GM12878 (cell line): ENCODE results near the gene BLOC1S3. TPM values are rescaled to one million over a fixed set of nuclear protein-coding genes. Genes with fewer than 3 reads are reported as not detected.

Experiments
- ATAC-seq: fragments of 200-7000 bp; cut with Tn5 transposase; 3 replicates; pipeline ENCODE4 v1.9.1; 2020; ENCODE audit warnings: mild to moderate bottlenecking, moderate library complexity
- BruUV-seq: library from RNA; stranded (reverse); fragments of 400-500 nt; replicated peaks from 2 replicates; lab custom pipeline; 2021; lab: Mats Ljungman, UMichigan
- CTCF ChIA-PET: fragments of 300-600 bp; sonication (Branson Sonifier 250); formaldehyde crosslinking; extraction: SDS; loops from one replicate; lab custom pipeline; 2021; ENCODE audit warnings: inconsistent platforms; lab: Yijun Ruan, JAX
- POLR2A ChIA-PET: fragments of 350-600 bp; formaldehyde crosslinking; extraction: SDS; loops from one replicate; lab custom pipeline; 2021; ENCODE audit warnings: inconsistent platforms; lab: Charles Lee
- RAD21 ChIA-PET: fragments of 300-600 bp; sonication (Branson Sonifier 250); formaldehyde crosslinking; loops from one replicate; lab custom pipeline; 2023; ENCODE audit warnings: antibody characterized with exemption; ENCODE audit not compliant: unreplicated experiment; lab: Charles Lee
- SMC1A ChIA-PET: fragments of 300-600 bp; sonication (Branson Sonifier 250); formaldehyde crosslinking; loops from one replicate; lab custom pipeline; 2023; ENCODE audit not compliant: unreplicated experiment, uncharacterized antibody; lab: Charles Lee
- DNase-seq: peaks from one replicate; pipeline ENCODE4 v3.0.0-alpha.2; 2011; ENCODE audit warnings: low read depth, low spot score
- FAIRE-seq: peaks from 3 replicates; lab custom pipeline; 2011; peaks lifted over from hg19 to GRCh38; lab: Jason Lieb, UNC
- H2AFZ ChIP-seq: 2 replicates; pipeline ENCODE4 v1.6.0; 2011; ENCODE audit warnings: low read depth, low read length, control low read depth; ENCODE audit not compliant: control insufficient read depth
- H3K27ac ChIP-seq: 2 replicates; pipeline ENCODE4 v1.5.1; 2011; ENCODE audit warnings: control low read depth; ENCODE audit not compliant: control insufficient read depth, insufficient read depth
- H3K27me3 ChIP-seq, 2 experiments: replicated peaks in 1 of 2; 2 replicates each; pipeline versions ENCODE4 v1.6.0 to v1.6.1; 2011; ENCODE audit warnings: low read length in 1 of 2; ENCODE audit not compliant: control insufficient read depth in 2 of 2, insufficient read depth in 2 of 2
- H3K36me3 ChIP-seq, 2 experiments: 2 replicates each; pipeline ENCODE4 v1.5.1; 2011; ENCODE audit warnings: low read length in 1 of 2; ENCODE audit not compliant: control insufficient read depth in 2 of 2, insufficient read depth in 2 of 2
- H3K4me1 ChIP-seq: 2 replicates; pipeline ENCODE4 v1.6.1; 2011; ENCODE audit warnings: mild to moderate bottlenecking, low read length, moderate library complexity, mixed read lengths; ENCODE audit not compliant: control insufficient read depth, insufficient read depth
- H3K4me2 ChIP-seq: 2 replicates; pipeline ENCODE4 v1.6.0; 2011; ENCODE audit warnings: control low read depth; ENCODE audit not compliant: control insufficient read depth, insufficient read depth
- H3K4me3 ChIP-seq: fragments of 200-600 bp; sonication (generic); 2 replicates; pipeline ENCODE4 v1.5.1; 2016
- H3K79me2 ChIP-seq: 2 replicates; pipeline ENCODE4 v1.6.0; 2011; ENCODE audit warnings: low read length; ENCODE audit not compliant: control insufficient read depth, insufficient read depth
- H3K9ac ChIP-seq: 2 replicates; pipeline ENCODE4 v1.8.0; 2011; ENCODE audit warnings: low read length, control low read depth, mixed read lengths; ENCODE audit not compliant: control insufficient read depth, insufficient read depth
- H3K9me3 ChIP-seq: replicated peaks from 3 replicates; pipeline ENCODE4 v1.5.1; 2011; ENCODE audit warnings: mild to moderate bottlenecking, low read length; ENCODE audit not compliant: control insufficient read depth, insufficient read depth
- H4K20me1 ChIP-seq: 2 replicates; pipeline ENCODE4 v1.6.0; 2011; ENCODE audit not compliant: control insufficient read depth, insufficient read depth
- HDAC6 ChIP-seq: fragments of 200-600 bp; sonication (generic); IDR thresholded peaks from one replicate; pipeline ENCODE4 v1.8.0; 2017; ENCODE audit warnings: antibody characterized with exemption; ENCODE audit not compliant: unreplicated experiment
- IKZF2 ChIP-seq, 2 experiments: fragments of 450-650 bp; IDR thresholded peaks; 2 replicates each; pipeline ENCODE4 v1.6.1; 2017; ENCODE audit warnings: mild to moderate bottlenecking in 2 of 2, moderate library complexity in 2 of 2
- JUND ChIP-seq: IDR thresholded peaks from 2 replicates; pipeline ENCODE4 v1.6.1; 2012; ENCODE audit warnings: low read depth, mild to moderate bottlenecking, low read length, improper control_type of control experiment, moderate library complexity
- POLR2AphosphoS2 ChIP-seq: IDR thresholded peaks from 2 replicates; pipeline ENCODE4 v1.6.1; 2011; ENCODE audit warnings: low read depth, mild to moderate bottlenecking, low read length, improper control_type of control experiment, moderate library complexity
- SMAD5 ChIP-seq: IDR thresholded peaks from 2 replicates; pipeline ENCODE4 v1.6.1; 2016; ENCODE audit warnings: antibody characterized with exemption, low read depth
- SREBF2 ChIP-seq: IDR thresholded peaks from 2 replicates; pipeline ENCODE4 v1.6.1; 2012; ENCODE audit warnings: mild to moderate bottlenecking, low read length
- TCF3 ChIP-seq: IDR thresholded peaks from 2 replicates; pipeline ENCODE4 v1.6.1; 2012; ENCODE audit warnings: low read depth, mild to moderate bottlenecking, low read length, borderline replicate concordance; ENCODE audit not compliant: insufficient read depth
- YBX1 ChIP-seq: fragments of 450-650 bp; IDR thresholded peaks from 2 replicates; pipeline ENCODE4 v1.6.1; 2016; ENCODE audit warnings: antibody characterized with exemption
- YY1 ChIP-seq: IDR thresholded peaks from 2 replicates; pipeline ENCODE4 v1.6.1; 2011; ENCODE audit warnings: low read depth, mild to moderate bottlenecking, low read length
- WGBS: methylation state at CpG from one replicate; pipeline ENCODE4 v1.1.6; 2016; ENCODE audit warnings: low lambda C conversion rate; ENCODE audit not compliant: insufficient replicate concordance, insufficient coverage; ENCODE audit errors: missing lambda C conversion rate; 5-methylcytosine and 5-hydroxymethylcytosine counted together
- in situ Hi-C: fragments of 300-500 bp; cut with MboI; formaldehyde crosslinking; loops from 9 replicates; pipeline ENCODE4 v1.14.3; 2018; ENCODE audit warnings: mixed read lengths
- intact Hi-C: fragments of 100-400 bp; cut with micrococcal nuclease; formaldehyde crosslinking; loops from one replicate; pipeline ENCODE4 v1.14.2; 2022; ENCODE audit not compliant: unreplicated experiment
- polyA plus RNA-seq, 11 experiments: library from polyadenylated mRNA; depleted of rRNA in 4 of 11; unstranded in 6 of 11; stranded (reverse) in 5 of 11; fragments of >200 nt; fragmentation: Nextera tagmentation in 4 of 11; fragmentation: Illumina TruSeq in 1 of 11; extraction: Ambion mirVana in 4 of 11; extraction: Trizol in 1 of 11; gene quantifications; 1 replicate in 1 of 11; 2 replicates in 10 of 11; pipeline versions ENCODE4 v1.2.1 to v1.2.3, GENCODE V29; 2011 to 2016; ENCODE audit warnings: inconsistent platforms in 2 of 11, missing spikeins in 2 of 11, low read depth in 1 of 11
- total RNA-seq, 4 experiments: library from RNA; depleted of rRNA in 3 of 4; stranded (reverse); fragments of >200 nt in 3 of 4; fragmentation: Illumina TruSeq in 1 of 4; extraction: Trizol in 1 of 4; gene quantifications; 2 replicates each; pipeline versions ENCODE4 v1.2.1 to v1.2.3, GENCODE V29; 2013 to 2021
- TF ChIP-seq, protein P1 (sequence below): fragments of 450-650 bp; IDR thresholded peaks from 2 replicates; pipeline ENCODE4 v1.6.1; 2017; ENCODE audit warnings: borderline replicate concordance
- TF ChIP-seq, protein P2 (sequence below): IDR thresholded peaks from 2 replicates; pipeline ENCODE4 v1.6.1; 2011; ENCODE audit warnings: mild to moderate bottlenecking, low read depth, low read length, moderate library complexity; ENCODE audit not compliant: insufficient replicate concordance
- TF ChIP-seq, protein P3 (sequence below): fragments of 450-650 bp; IDR thresholded peaks from 2 replicates; pipeline ENCODE4 v1.6.1; 2016; ENCODE audit warnings: mild to moderate bottlenecking
- TF ChIP-seq, protein P4 (sequence below): fragments of 450-650 bp; IDR thresholded peaks from 2 replicates; pipeline ENCODE4 v1.6.1; 2017; ENCODE audit warnings: low read depth, mild to moderate bottlenecking, moderate library complexity

Gene BLOC1S3
- total and polyA plus RNA-seq, 10 of the 15 experiments (the other 5 are each of a cell fraction or from before 2014, with no cell fraction given) = 3.6 to 18.3 (median 10.4) TPM

DNA sequence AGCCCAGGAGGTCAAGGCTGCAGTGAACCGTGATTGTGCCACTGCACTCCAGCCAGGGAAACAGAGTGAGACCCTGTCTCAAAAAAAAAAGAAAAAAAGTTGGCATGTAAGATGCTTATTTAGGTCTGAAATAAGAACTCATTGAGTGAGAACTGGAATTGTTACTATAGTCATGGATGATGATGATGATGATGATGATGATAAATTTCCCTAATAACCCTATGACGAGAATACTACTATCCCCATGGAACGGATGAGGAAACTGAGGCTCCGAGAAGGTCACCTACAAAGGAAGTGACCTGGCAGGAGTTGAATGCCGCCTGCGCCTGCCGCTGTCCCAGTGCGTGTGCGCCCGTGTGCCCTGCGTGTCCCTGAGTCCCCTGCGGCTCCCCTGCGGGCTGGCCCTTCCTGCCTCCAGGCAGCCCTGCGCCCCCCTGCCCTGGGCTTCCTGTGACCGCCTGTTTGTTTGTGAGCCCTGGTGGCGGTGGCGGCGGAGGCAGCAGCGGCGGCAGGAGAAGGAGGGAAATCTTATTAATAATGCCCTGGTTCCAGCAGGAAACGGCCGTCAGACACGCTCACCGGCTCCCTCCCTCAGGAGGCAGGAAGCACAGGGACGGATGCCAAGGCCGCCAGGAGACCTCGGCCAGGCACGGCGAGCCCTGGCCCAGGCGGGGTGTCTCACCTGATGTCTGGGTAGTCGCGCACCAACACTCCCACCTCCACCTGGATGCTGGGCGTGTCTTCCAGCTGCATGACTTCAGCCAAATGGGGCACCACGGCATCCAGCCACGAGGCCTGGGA is 37.0 kb downstream of the BLOC1S3 start (continued):
- TF ChIP-seq, protein P1, sequence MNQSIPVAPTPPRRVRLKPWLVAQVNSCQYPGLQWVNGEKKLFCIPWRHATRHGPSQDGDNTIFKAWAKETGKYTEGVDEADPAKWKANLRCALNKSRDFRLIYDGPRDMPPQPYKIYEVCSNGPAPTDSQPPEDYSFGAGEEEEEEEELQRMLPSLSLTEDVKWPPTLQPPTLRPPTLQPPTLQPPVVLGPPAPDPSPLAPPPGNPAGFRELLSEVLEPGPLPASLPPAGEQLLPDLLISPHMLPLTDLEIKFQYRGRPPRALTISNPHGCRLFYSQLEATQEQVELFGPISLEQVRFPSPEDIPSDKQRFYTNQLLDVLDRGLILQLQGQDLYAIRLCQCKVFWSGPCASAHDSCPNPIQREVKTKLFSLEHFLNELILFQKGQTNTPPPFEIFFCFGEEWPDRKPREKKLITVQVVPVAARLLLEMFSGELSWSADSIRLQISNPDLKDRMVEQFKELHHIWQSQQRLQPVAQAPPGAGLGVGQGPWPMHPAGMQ = no peak
- TF ChIP-seq, protein P2, sequence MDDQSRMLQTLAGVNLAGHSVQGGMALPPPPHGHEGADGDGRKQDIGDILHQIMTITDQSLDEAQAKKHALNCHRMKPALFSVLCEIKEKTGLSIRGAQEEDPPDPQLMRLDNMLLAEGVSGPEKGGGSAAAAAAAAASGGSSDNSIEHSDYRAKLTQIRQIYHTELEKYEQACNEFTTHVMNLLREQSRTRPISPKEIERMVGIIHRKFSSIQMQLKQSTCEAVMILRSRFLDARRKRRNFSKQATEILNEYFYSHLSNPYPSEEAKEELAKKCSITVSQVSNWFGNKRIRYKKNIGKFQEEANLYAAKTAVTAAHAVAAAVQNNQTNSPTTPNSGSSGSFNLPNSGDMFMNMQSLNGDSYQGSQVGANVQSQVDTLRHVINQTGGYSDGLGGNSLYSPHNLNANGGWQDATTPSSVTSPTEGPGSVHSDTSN = no peak
- TF ChIP-seq, protein P3, sequence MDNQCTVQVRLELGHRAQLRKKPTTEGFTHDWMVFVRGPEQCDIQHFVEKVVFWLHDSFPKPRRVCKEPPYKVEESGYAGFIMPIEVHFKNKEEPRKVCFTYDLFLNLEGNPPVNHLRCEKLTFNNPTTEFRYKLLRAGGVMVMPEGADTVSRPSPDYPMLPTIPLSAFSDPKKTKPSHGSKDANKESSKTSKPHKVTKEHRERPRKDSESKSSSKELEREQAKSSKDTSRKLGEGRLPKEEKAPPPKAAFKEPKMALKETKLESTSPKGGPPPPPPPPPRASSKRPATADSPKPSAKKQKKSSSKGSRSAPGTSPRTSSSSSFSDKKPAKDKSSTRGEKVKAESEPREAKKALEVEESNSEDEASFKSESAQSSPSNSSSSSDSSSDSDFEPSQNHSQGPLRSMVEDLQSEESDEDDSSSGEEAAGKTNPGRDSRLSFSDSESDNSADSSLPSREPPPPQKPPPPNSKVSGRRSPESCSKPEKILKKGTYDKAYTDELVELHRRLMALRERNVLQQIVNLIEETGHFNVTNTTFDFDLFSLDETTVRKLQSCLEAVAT = no peak

DNA sequence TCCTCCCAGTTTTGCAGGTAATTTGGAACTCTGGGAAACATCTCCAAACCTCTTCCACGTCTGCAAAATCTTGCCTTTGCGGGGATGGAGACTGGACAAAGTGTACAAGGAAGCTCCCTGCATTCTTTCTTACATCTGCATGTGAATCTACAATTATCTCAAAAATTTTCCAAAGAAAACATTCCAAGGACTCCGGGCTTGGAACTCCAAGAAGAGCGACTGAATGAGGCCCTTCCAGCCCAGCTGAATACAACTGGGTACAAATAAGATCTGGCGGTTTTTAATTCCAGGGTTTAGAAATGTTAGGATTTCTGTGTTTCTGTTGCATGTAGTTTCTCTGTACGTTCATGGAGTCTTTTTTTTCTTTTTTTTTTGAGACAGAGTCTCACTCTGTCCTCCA is 38.1 kb downstream of the BLOC1S3 start:
- Histone ChIP-seq H3K79me2 (no peaks in the 10 kb centered on the region), H2AFZ (no peak overlapping the region), H3K27ac (no peak overlapping the region), H4K20me1 (no peaks in the 10 kb centered on the region), H3K27me3 (peaks cover 2 to 3% of the 10 kb centered on the region in 2 experiments), H3K9me3 (no peaks in the 10 kb centered on the region), H3K36me3 (no peaks in the 10 kb centered on the region), H3K4me1 (no peaks in the 10 kb centered on the region), H3K4me2 (no peak overlapping the region), H3K4me3 (no peak overlapping the region), H3K9ac (no peak overlapping the region)
- no peak for DNase-seq
- no peak for FAIRE-seq
- ChIA-PET RAD21 (no interaction called here), POLR2A (no interaction called here), CTCF (no interaction called here), SMC1A (no interaction called here)
- 49% methylated on average over 6 of the region's 6 CpGs for WGBS
- in situ Hi-C loops = no loop called here
- ATAC-seq = no peak
- no TSS peak for BruUV-seq
- intact Hi-C loops = no loop called here
- TF ChIP-seq IKZF2 (IDR thresholded peaks at IDR 0.05) (no peak), YY1 (no peak), SMAD5 (no peak), HDAC6 (no peak), POLR2AphosphoS2 (no peak), JUND (no peak), YBX1 (no peak), TCF3 (no peak), SREBF2 (no peak)
- TF ChIP-seq, protein P4, sequence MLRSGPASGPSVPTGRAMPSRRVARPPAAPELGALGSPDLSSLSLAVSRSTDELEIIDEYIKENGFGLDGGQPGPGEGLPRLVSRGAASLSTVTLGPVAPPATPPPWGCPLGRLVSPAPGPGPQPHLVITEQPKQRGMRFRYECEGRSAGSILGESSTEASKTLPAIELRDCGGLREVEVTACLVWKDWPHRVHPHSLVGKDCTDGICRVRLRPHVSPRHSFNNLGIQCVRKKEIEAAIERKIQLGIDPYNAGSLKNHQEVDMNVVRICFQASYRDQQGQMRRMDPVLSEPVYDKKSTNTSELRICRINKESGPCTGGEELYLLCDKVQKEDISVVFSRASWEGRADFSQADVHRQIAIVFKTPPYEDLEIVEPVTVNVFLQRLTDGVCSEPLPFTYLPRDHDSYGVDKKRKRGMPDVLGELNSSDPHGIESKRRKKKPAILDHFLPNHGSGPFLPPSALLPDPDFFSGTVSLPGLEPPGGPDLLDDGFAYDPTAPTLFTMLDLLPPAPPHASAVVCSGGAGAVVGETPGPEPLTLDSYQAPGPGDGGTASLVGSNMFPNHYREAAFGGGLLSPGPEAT = no peak
